Tibial nerve (tissue), 4 donors: ENCODE measurements around the gene FCER2. TPM values are rescaled to one million over a fixed set of nuclear protein-coding genes. Genes with fewer than 3 reads are reported as not detected.

Experiments used
- DNase-seq, 2 donors: peaks; one replicate each; pipeline ENCODE4 v3.0.0-alpha.2; 2019; ENCODE audit warnings: low spot score in 2 of 2
- H3K27ac ChIP-seq, 4 donors: fragments of 200-600 bp; sonication (generic) in 3 of 4; one replicate each; pipeline ENCODE4 v1.5.1; 2017 to 2019; ENCODE audit warnings: mild to moderate bottlenecking in 1 of 4
- H3K27me3 ChIP-seq, 2 donors: fragments of 200-600 bp; sonication (generic) in 1 of 2; one replicate each; pipeline versions ENCODE4 v1.5.1 to v1.6.0; 2017 to 2019
- H3K36me3 ChIP-seq, 3 donors: fragments of 200-600 bp; sonication (generic); one replicate each; pipeline ENCODE4 v1.5.1; 2018 to 2019
- H3K4me1 ChIP-seq, 4 donors: fragments of 200-600 bp; sonication (generic) in 3 of 4; one replicate each; pipeline ENCODE4 v1.5.1; 2017 to 2019
- H3K4me3 ChIP-seq, 4 donors: fragments of 200-600 bp; sonication (generic) in 3 of 4; one replicate each; pipeline ENCODE4 v1.5.1; 2017 to 2019; ENCODE audit warnings: mild to moderate bottlenecking in 1 of 4, moderate library complexity in 1 of 4
- H3K9me3 ChIP-seq, 4 donors: fragments of 200-600 bp; sonication (generic) in 3 of 4; one replicate each; pipeline ENCODE4 v1.5.1; 2017 to 2019
- EP300 ChIP-seq, 2 donors: sonication (generic); formaldehyde crosslinking; IDR thresholded peaks; one replicate each; pipeline ENCODE4 v1.6.1; 2017; ENCODE audit warnings: antibody characterized with exemption in 2 of 2, mild to moderate bottlenecking in 1 of 2
- POLR2A ChIP-seq, 2 donors: fragments of 450-650 bp; IDR thresholded peaks; one replicate each; pipeline ENCODE4 v1.6.1; 2017; ENCODE audit warnings: antibody characterized with exemption in 2 of 2, mild to moderate bottlenecking in 2 of 2, moderate library complexity in 2 of 2
- WGBS, 2 donors: methylation state at CpG; one replicate each; pipeline ENCODE4 v1.1.5; 2018; 5-methylcytosine and 5-hydroxymethylcytosine counted together
- total RNA-seq, 4 donors: library from RNA; depleted of rRNA; stranded (reverse); fragments of >200 nt; gene quantifications; one replicate each; pipeline ENCODE4 v1.1.0, GENCODE V29; 2016
- TF ChIP-seq, protein P1 (sequence below), 5 experiments: fragments of 200-600 bp in 3 of 5; fragments of 450-650 bp in 2 of 5; sonication (generic) in 3 of 5; IDR thresholded peaks; one replicate each; pipeline ENCODE4 v1.5.1; 2016 to 2019; ENCODE audit warnings: antibody characterized with exemption in 5 of 5, mild to moderate bottlenecking in 3 of 5, moderate library complexity in 2 of 5

The FCER2 gene
- total RNA-seq, 4 donors from 2014 or later = 0.90 to 1.0 TPM; not detected in 2

DNA sequence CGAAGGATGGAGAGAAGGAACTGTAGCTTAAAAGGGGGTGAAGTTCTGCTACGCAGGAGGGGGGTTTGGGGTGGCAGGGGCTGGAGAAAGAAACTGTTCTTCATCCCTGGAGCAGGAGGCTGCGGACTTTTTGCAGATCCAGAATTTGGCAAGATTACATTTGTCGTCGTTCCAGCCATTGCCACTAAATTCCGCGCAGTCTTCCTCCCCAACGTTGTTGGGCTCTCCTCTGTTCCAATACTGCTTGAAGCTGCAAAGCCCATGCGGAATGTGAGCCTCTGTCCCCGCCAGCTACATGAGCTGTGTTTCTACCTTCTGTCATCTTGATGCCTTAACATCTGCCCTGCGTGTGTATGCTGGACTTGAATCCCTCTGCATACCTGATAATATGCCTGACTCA lies 41.1 kb upstream of the FCER2 start:
- DNase-seq = no peak
- Histone ChIP-seq H3K27me3 (no peaks in the 10 kb centered on the region), H3K27ac (no peak overlapping the region), H3K36me3 (no peaks in the 10 kb centered on the region), H3K4me3 (no peak overlapping the region), H3K9me3 (no peaks in the 10 kb centered on the region), H3K4me1 (no peaks in the 10 kb centered on the region)
- 71 to 77% methylated on average over 11 of the region's 11 CpGs for WGBS, 2 donors
- TF ChIP-seq EP300 (IDR thresholded peaks at IDR 0.05) (no peak), POLR2A (IDR thresholded peaks at IDR 0.05) (no peak)
- TF ChIP-seq, protein P1, sequence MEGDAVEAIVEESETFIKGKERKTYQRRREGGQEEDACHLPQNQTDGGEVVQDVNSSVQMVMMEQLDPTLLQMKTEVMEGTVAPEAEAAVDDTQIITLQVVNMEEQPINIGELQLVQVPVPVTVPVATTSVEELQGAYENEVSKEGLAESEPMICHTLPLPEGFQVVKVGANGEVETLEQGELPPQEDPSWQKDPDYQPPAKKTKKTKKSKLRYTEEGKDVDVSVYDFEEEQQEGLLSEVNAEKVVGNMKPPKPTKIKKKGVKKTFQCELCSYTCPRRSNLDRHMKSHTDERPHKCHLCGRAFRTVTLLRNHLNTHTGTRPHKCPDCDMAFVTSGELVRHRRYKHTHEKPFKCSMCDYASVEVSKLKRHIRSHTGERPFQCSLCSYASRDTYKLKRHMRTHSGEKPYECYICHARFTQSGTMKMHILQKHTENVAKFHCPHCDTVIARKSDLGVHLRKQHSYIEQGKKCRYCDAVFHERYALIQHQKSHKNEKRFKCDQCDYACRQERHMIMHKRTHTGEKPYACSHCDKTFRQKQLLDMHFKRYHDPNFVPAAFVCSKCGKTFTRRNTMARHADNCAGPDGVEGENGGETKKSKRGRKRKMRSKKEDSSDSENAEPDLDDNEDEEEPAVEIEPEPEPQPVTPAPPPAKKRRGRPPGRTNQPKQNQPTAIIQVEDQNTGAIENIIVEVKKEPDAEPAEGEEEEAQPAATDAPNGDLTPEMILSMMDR (IDR thresholded peaks at IDR 0.05) = no peak

DNA sequence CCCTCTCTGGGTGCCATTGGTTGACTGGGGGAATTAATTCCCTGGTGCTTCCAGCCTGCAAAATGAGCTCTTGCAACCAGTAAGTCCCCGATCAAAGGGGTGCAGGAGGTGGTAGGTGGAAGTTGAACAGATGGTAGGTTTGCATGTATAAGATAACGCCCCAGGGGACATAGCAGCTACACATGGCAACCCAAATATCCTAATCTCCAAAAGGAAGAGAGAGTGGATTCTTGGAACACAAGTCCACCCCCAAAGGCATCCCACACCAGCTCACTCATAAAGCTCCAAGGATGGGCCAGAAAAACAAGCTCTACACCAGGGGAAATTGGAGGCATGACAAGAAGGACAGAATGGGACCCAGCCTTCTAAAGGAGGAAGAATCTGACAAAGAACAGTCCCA lies 40.6 kb upstream of the FCER2 start:
- H3K27me3 ChIP-seq = no peaks in the 10 kb centered on the region
- H3K27ac ChIP-seq = no peak overlapping the region
- no peaks in the 10 kb centered on the region for H3K9me3 ChIP-seq
- WGBS, 2 donors = 69 to 75% methylated on average over 2 of the region's 2 CpGs
- no peak overlapping the region for H3K4me3 ChIP-seq
- no peaks in the 10 kb centered on the region for H3K4me1 ChIP-seq
- TF ChIP-seq EP300 (IDR thresholded peaks at IDR 0.05) = no peak
- TF ChIP-seq, protein P1 (IDR thresholded peaks at IDR 0.05) = no peak
- TF ChIP-seq POLR2A (IDR thresholded peaks at IDR 0.05) = no peak
- DNase-seq = no peak
- H3K36me3 ChIP-seq = no peaks in the 10 kb centered on the region

DNA sequence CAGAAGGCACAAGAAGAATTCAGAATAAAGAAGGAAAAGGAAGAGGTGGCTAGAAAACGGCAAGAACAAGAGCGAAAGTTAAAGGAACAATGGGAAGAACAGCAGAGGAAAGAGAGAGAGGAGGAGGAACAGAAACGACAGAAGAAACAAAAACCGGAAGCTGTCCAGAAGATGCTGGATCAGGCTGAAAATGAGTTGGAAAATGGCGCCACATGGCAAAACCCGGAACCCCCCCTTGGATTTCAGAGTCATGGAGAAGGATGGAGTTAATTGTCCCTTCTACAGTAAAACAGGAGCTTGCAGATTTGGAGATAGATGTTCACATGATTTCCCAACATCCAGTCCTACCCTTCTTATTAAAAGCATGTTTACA lies 38.7 kb upstream of the FCER2 start:
- Histone ChIP-seq H3K27me3 (no peaks in the 10 kb centered on the region), H3K4me1 (no peaks in the 10 kb centered on the region), H3K9me3 (no peaks in the 10 kb centered on the region), H3K4me3 (no peak overlapping the region), H3K36me3 (no peaks in the 10 kb centered on the region), H3K27ac (no peak overlapping the region)
- 76 to 80% methylated on average over 6 of the region's 6 CpGs for WGBS, 2 donors
- no peak for DNase-seq
- TF ChIP-seq EP300 (IDR thresholded peaks at IDR 0.05) (no peak), POLR2A (IDR thresholded peaks at IDR 0.05) (no peak)
- TF ChIP-seq, protein P1 (IDR thresholded peaks at IDR 0.05) = no peak

DNA sequence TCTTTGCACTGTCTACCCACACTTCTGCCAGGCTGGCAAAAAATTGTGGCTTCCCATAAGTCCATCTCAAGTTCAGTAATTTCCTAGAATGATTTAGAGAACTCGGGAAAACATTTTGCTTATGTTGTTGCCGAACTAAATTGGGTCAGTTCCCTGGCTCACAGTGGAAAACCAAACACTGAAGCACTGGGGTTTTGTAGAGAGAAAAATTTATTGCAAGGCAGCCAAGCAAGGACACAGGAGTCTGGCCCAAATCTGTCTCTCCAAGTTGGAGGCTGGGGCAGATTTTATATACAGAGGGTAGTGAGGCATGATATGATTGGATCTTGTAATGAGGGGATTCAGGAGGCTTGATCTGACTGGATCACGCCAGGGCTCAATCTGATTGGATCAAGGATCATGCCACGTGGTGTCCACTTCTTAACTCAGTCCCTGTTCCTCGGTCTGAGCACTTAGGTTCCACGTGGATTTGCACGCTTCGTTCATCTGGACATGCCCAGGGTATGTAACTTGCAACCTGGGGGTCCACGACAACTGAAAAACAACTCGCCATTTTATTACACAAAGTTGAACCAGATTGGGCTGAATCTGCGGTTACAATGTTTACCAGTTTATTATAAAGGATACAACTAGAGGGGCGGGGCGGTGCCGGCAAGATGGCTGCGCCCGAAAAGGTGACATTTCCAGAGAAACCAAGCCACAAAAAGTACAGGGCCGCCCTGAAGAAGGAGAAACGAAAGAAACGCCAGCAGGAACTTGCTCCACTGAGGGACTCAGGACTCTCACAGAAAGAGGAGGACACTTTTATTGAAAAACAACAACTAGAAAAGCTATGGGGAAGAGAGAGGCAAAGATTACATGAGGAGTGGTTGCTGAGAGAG lies 38.1 kb upstream of the FCER2 start:
- Histone ChIP-seq H3K4me1 (no peaks in the 10 kb centered on the region), H3K9me3 (no peaks in the 10 kb centered on the region), H3K4me3 (no peak overlapping the region), H3K36me3 (no peaks in the 10 kb centered on the region), H3K27ac (no peak overlapping the region), H3K27me3 (no peaks in the 10 kb centered on the region)
- DNase-seq = no peak
- WGBS, 2 donors = 76 to 81% methylated on average over 19 of the region's 19 CpGs
- TF ChIP-seq, protein P1 (IDR thresholded peaks at IDR 0.05) = no peak
- no peak for TF ChIP-seq POLR2A (IDR thresholded peaks at IDR 0.05)
- TF ChIP-seq EP300 (IDR thresholded peaks at IDR 0.05) = no peak

DNA sequence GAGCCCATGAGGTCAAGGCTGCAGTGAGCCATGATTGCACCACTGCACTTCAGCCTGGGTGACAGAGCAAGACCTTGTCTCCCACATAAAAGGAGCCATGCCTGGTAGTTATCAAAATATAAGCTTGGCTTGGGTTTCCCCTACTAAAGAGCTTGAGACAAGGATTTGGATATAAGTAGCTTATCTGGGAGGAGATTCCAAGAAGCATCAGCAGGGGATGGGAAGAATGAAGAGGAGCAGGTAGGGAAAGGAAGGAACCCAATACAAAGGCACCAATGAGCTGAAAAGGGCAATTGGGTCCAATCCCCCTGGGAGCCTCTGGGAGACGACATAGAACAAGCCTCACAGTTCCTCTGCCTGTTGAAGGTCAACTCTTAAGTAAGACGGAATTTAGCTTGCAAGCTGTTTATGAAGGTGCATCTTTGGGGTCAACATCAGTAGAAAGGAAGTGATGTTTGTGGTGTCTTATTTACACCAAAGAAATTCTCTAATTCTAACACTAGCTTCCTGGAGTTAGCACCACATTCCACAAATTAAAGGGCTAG lies 37.4 kb upstream of the FCER2 start:
- no peaks in the 10 kb centered on the region for H3K27me3 ChIP-seq
- no peaks in the 10 kb centered on the region for H3K9me3 ChIP-seq
- no peak for DNase-seq

More for the DNA sequence above, 37.4 kb upstream of the FCER2 start:
- WGBS, 2 donors = 26 to 32% methylated on average over 2 of the region's 2 CpGs
- TF ChIP-seq POLR2A (IDR thresholded peaks at IDR 0.05) = no peak
- no peak for TF ChIP-seq EP300 (IDR thresholded peaks at IDR 0.05)
- TF ChIP-seq, protein P1 (IDR thresholded peaks at IDR 0.05) = no peak
- no peak overlapping the region for H3K27ac ChIP-seq
- no peaks in the 10 kb centered on the region for H3K36me3 ChIP-seq
- H3K4me1 ChIP-seq = no peaks in the 10 kb centered on the region
- no peak overlapping the region for H3K4me3 ChIP-seq
